SK-N-SH treated with all-trans-retinoic acid at 6 μM for 48 hours (cell line): ENCODE measurements around the gene MAPK10.
A peak's percentile ranks its signal among the peaks of the same experiment; 100 is the strongest.

Source experiments
- ARNTL ChIP-seq: fragments of 450-650 bp; formaldehyde crosslinking; IDR thresholded peaks from 2 replicates; pipeline ENCODE4 v1.5.0; 2020; ENCODE audit warnings: low read depth, mild to moderate bottlenecking, moderate library complexity, borderline replicate concordance
- CSDC2 ChIP-seq: fragments of 250-450 bp; sonication (Bioruptor Pico); IDR thresholded peaks from 2 replicates; pipeline ENCODE4 v1.5.0; 2020; ENCODE audit warnings: mild to moderate bottlenecking, moderate library complexity
- ISL1 ChIP-seq: fragments of 250-450 bp; sonication (Bioruptor Pico); IDR thresholded peaks from 2 replicates; pipeline ENCODE4 v2.1.2; 2022; ENCODE audit warnings: mild to moderate bottlenecking, moderate library complexity
- PPARA ChIP-seq: fragments of 250-450 bp; sonication (Bioruptor Pico); IDR thresholded peaks from 2 replicates; pipeline ENCODE4 v1.5.0; 2020; ENCODE audit warnings: mild to moderate bottlenecking, borderline replicate concordance
- RARB ChIP-seq: fragments of 250-450 bp; sonication (Bioruptor Pico); IDR thresholded peaks from 2 replicates; pipeline ENCODE4 v1.8.0; 2021; ENCODE audit warnings: mild to moderate bottlenecking, moderate library complexity
- SNAI2 ChIP-seq: fragments of 250-450 bp; sonication (Bioruptor Pico); IDR thresholded peaks from 2 replicates; pipeline ENCODE4 v1.5.0; 2020; ENCODE audit warnings: mild to moderate bottlenecking, moderate library complexity
- TOX ChIP-seq: fragments of 250-450 bp; sonication (Bioruptor Pico); IDR thresholded peaks from 2 replicates; pipeline ENCODE4 v1.8.0; 2021; ENCODE audit warnings: mild to moderate bottlenecking, moderate library complexity, borderline replicate concordance
- ZFP3 ChIP-seq: fragments of 250-450 bp; sonication (Bioruptor Pico); IDR thresholded peaks from 2 replicates; pipeline ENCODE4 v1.5.0; 2020; ENCODE audit warnings: mild to moderate bottlenecking, moderate library complexity
- ZFP30 ChIP-seq: fragments of 450-650 bp; formaldehyde crosslinking; IDR thresholded peaks from 2 replicates; pipeline ENCODE4 v1.5.0; 2022; ENCODE audit warnings: mild to moderate bottlenecking, moderate library complexity
- ZNF8 ChIP-seq: fragments of 450-650 bp; formaldehyde crosslinking; IDR thresholded peaks from 2 replicates; pipeline ENCODE4 v1.5.0; 2020; ENCODE audit warnings: mild to moderate bottlenecking, moderate library complexity
- TF ChIP-seq, protein P1 (sequence below): fragments of 250-450 bp; sonication (Bioruptor Pico); IDR thresholded peaks from 2 replicates; pipeline ENCODE4 v1.5.1; 2020; ENCODE audit warnings: low read depth, mild to moderate bottlenecking, moderate library complexity
- TF ChIP-seq, protein P2 (sequence below): fragments of 250-450 bp; sonication (Bioruptor Pico); IDR thresholded peaks from 2 replicates; pipeline ENCODE4 v1.5.0; 2020; ENCODE audit warnings: mild to moderate bottlenecking, moderate library complexity

- TF ChIP-seq, protein P1, sequence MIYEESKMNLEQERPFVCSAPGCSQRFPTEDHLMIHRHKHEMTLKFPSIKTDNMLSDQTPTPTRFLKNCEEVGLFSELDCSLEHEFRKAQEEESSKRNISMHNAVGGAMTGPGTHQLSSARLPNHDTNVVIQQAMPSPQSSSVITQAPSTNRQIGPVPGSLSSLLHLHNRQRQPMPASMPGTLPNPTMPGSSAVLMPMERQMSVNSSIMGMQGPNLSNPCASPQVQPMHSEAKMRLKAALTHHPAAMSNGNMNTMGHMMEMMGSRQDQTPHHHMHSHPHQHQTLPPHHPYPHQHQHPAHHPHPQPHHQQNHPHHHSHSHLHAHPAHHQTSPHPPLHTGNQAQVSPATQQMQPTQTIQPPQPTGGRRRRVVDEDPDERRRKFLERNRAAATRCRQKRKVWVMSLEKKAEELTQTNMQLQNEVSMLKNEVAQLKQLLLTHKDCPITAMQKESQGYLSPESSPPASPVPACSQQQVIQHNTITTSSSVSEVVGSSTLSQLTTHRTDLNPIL (CRISPR knock-in tag): no peak
- no peak for TF ChIP-seq ZFP3 (CRISPR knock-in tag)
- TF ChIP-seq RARB (CRISPR knock-in tag): no peak
- no peak for TF ChIP-seq TOX (CRISPR knock-in tag)
- no peak for TF ChIP-seq ZNF8 (CRISPR knock-in tag)
- TF ChIP-seq SNAI2 (CRISPR knock-in tag): no peak
- no peak for TF ChIP-seq ARNTL (CRISPR knock-in tag)
- peak; percentile 85 for TF ChIP-seq ISL1
- no peak for TF ChIP-seq ZFP30 (CRISPR knock-in tag)
- TF ChIP-seq, protein P2, sequence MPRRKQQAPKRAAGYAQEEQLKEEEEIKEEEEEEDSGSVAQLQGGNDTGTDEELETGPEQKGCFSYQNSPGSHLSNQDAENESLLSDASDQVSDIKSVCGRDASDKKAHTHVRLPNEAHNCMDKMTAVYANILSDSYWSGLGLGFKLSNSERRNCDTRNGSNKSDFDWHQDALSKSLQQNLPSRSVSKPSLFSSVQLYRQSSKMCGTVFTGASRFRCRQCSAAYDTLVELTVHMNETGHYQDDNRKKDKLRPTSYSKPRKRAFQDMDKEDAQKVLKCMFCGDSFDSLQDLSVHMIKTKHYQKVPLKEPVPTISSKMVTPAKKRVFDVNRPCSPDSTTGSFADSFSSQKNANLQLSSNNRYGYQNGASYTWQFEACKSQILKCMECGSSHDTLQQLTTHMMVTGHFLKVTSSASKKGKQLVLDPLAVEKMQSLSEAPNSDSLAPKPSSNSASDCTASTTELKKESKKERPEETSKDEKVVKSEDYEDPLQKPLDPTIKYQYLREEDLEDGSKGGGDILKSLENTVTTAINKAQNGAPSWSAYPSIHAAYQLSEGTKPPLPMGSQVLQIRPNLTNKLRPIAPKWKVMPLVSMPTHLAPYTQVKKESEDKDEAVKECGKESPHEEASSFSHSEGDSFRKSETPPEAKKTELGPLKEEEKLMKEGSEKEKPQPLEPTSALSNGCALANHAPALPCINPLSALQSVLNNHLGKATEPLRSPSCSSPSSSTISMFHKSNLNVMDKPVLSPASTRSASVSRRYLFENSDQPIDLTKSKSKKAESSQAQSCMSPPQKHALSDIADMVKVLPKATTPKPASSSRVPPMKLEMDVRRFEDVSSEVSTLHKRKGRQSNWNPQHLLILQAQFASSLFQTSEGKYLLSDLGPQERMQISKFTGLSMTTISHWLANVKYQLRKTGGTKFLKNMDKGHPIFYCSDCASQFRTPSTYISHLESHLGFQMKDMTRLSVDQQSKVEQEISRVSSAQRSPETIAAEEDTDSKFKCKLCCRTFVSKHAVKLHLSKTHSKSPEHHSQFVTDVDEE (CRISPR knock-in tag): no peak
- TF ChIP-seq CSDC2 (CRISPR knock-in tag): no peak
- no peak for TF ChIP-seq PPARA (CRISPR knock-in tag)
These were observed 59.3 kb downstream of the MAPK10 start for GRCh38 chr4:86300516-86300915.
